K562 (cell line): ENCODE measurements around the gene ZP1. TPM values are rescaled to one million over a fixed set of nuclear protein-coding genes. Genes with fewer than 3 reads are reported as not detected.

Source experiments
- CEBPG ChIP-seq, 3 experiments: fragments of 200-800 bp in 1 of 3; sonication (Bioruptor generic) in 1 of 3; sonication (generic) in 1 of 3; formaldehyde crosslinking in 1 of 3; IDR thresholded peaks in 2 of 3; conservative IDR thresholded peaks in 1 of 3; 2 replicates each; pipeline versions ENCODE4 v1.6.1 to v1.8.0; 2016 to 2022; ENCODE audit warnings: missing compliant biosample characterization in 2 of 3, missing genetic modification characterization in 2 of 3, mild to moderate bottlenecking in 1 of 3, missing genetic modification reagents in 1 of 3
- CHD1 ChIP-seq: fragments of 200-600 bp; sonication (generic); IDR thresholded peaks from one replicate; pipeline ENCODE4 v1.6.1; 2012; ENCODE audit warnings: mild to moderate bottlenecking, moderate library complexity, low read length, inconsistent platforms
- FOXK2 ChIP-seq, 2 experiments: fragments of 450-650 bp; IDR thresholded peaks in 1 of 2; conservative IDR thresholded peaks in 1 of 2; 2 replicates each; pipeline ENCODE4 v1.6.1; 2016; ENCODE audit warnings: low read depth in 2 of 2, mild to moderate bottlenecking in 1 of 2
- HNRNPL ChIP-seq: fragments of 200-400 bp; formaldehyde crosslinking; IDR thresholded peaks from 2 replicates; pipeline ENCODE4 v1.6.1; 2017; ENCODE audit warnings: low read depth, mild to moderate bottlenecking, low read length
- MCM5 ChIP-seq: fragments of 450-650 bp; IDR thresholded peaks from 2 replicates; pipeline ENCODE4 v1.6.1; 2016; ENCODE audit warnings: low read depth
- MED1 ChIP-seq: sonication (generic); formaldehyde crosslinking; IDR thresholded peaks from 2 replicates; pipeline ENCODE4 v1.8.1; 2023; ENCODE audit warnings: missing genetic modification reagents, borderline replicate concordance
- PRMT5 ChIP-seq: sonication (generic); formaldehyde crosslinking; IDR thresholded peaks from 2 replicates; pipeline ENCODE4 v1.5.0; 2020; ENCODE audit warnings: missing genetic modification reagents
- SAFB ChIP-seq: fragments of 200-400 bp; formaldehyde crosslinking; IDR thresholded peaks from 2 replicates; pipeline ENCODE4 v1.6.1; 2017; ENCODE audit warnings: low read depth, low read length, borderline replicate concordance
- SIX5 ChIP-seq, 2 experiments: IDR thresholded peaks; 2 replicates each; pipeline ENCODE4 v1.6.1; 2011; ENCODE audit warnings: low read length in 2 of 2, borderline replicate concordance in 1 of 2, low read depth in 1 of 2, mild to moderate bottlenecking in 1 of 2, moderate library complexity in 1 of 2; ENCODE audit not compliant: insufficient read depth in 1 of 2
- SMARCA4 ChIP-seq: fragments of 450-650 bp; IDR thresholded peaks from 2 replicates; pipeline ENCODE4 v1.6.1; 2016
- SPI1 ChIP-seq: IDR thresholded peaks from 2 replicates; pipeline ENCODE4 v1.6.1; 2011; ENCODE audit warnings: low read depth, low read length, control low read depth, borderline replicate concordance
- TAF1 ChIP-seq: IDR thresholded peaks from 2 replicates; pipeline ENCODE4 v1.6.1; 2011; ENCODE audit warnings: mild to moderate bottlenecking, low read length, moderate library complexity; ENCODE audit not compliant: insufficient read depth, control insufficient read depth, severe bottlenecking; ENCODE audit errors: extremely low read depth
- TAL1 ChIP-seq: fragments of 450-650 bp; IDR thresholded peaks from 2 replicates; pipeline ENCODE4 v1.6.1; 2016; ENCODE audit warnings: mild to moderate bottlenecking
- TBL1XR1 ChIP-seq, 2 experiments: IDR thresholded peaks; 2 replicates each; pipeline ENCODE4 v1.6.1; 2012; ENCODE audit warnings: improper control_type of control experiment in 2 of 2, low read length in 2 of 2, mild to moderate bottlenecking in 1 of 2
- ZBTB7A ChIP-seq: IDR thresholded peaks from 2 replicates; pipeline ENCODE4 v1.6.1; 2011; ENCODE audit warnings: low read depth, mild to moderate bottlenecking, low read length, moderate library complexity, borderline replicate concordance; ENCODE audit not compliant: control insufficient read depth
- ZNF174 ChIP-seq: fragments of 250-450 bp; sonication (Bioruptor Pico); IDR thresholded peaks from 2 replicates; pipeline ENCODE4 v1.4.0; 2020; ENCODE audit warnings: mild to moderate bottlenecking
- ZNF347 ChIP-seq: fragments of 450-650 bp; formaldehyde crosslinking; IDR thresholded peaks from 2 replicates; pipeline ENCODE4 v1.4.0; 2020; ENCODE audit warnings: low read depth, mild to moderate bottlenecking, moderate library complexity
- ZNF384 ChIP-seq: IDR thresholded peaks from 2 replicates; pipeline ENCODE4 v1.6.1; 2012; ENCODE audit warnings: low read depth, low read length, improper control_type of control experiment
- polyA plus RNA-seq, 8 experiments: library from polyadenylated mRNA; depleted of rRNA in 4 of 8; stranded (reverse) in 5 of 8; unstranded in 3 of 8; fragments of >200 nt; fragmentation: Nextera tagmentation in 2 of 8; fragmentation: Illumina TruSeq in 1 of 8; extraction: Ambion mirVana in 2 of 8; extraction: Trizol in 1 of 8; gene quantifications; 2 replicates each; pipeline versions ENCODE4 v1.2.1 to v1.2.3, GENCODE V29; 2011 to 2014; ENCODE audit warnings: inconsistent platforms in 1 of 8, missing spikeins in 1 of 8
- total RNA-seq, 7 experiments: library from RNA; depleted of rRNA in 6 of 7; stranded (reverse); fragments of >200 nt in 6 of 7; fragmentation: Illumina TruSeq in 2 of 7; extraction: Trizol in 2 of 7; gene quantifications; 2 replicates each; pipeline versions ENCODE4 v1.2.1 to v1.2.3, GENCODE V29; 2011 to 2021; ENCODE audit warnings: low replicate concordance in 1 of 7
- TF ChIP-seq, protein P1 (sequence below): fragments of 450-650 bp; IDR thresholded peaks from 2 replicates; pipeline ENCODE4 v1.6.1; 2016; ENCODE audit warnings: antibody characterized with exemption
- TF ChIP-seq, protein P2 (sequence below): fragments of 250-450 bp; sonication (Bioruptor Pico); IDR thresholded peaks from 2 replicates; pipeline ENCODE4 v1.8.0; 2021; ENCODE audit warnings: borderline replicate concordance, mild to moderate bottlenecking, moderate library complexity; ENCODE audit not compliant: poor library complexity, severe bottlenecking
- TF ChIP-seq, protein P3 (sequence below): IDR thresholded peaks from 2 replicates; pipeline ENCODE4 v1.6.1; 2014; ENCODE audit warnings: antibody characterized with exemption
- TF ChIP-seq, protein P4 (sequence below), 2 experiments: fragments of 450-650 bp; IDR thresholded peaks; 2 replicates each; pipeline ENCODE4 v1.6.1; 2016

The ZP1 gene
- total and polyA plus RNA-seq, 9 of the 15 experiments (the other 6 are each of a cell fraction or from before 2014, with no cell fraction given): 0.11 to 0.15 TPM; not detected in 7

DNA sequence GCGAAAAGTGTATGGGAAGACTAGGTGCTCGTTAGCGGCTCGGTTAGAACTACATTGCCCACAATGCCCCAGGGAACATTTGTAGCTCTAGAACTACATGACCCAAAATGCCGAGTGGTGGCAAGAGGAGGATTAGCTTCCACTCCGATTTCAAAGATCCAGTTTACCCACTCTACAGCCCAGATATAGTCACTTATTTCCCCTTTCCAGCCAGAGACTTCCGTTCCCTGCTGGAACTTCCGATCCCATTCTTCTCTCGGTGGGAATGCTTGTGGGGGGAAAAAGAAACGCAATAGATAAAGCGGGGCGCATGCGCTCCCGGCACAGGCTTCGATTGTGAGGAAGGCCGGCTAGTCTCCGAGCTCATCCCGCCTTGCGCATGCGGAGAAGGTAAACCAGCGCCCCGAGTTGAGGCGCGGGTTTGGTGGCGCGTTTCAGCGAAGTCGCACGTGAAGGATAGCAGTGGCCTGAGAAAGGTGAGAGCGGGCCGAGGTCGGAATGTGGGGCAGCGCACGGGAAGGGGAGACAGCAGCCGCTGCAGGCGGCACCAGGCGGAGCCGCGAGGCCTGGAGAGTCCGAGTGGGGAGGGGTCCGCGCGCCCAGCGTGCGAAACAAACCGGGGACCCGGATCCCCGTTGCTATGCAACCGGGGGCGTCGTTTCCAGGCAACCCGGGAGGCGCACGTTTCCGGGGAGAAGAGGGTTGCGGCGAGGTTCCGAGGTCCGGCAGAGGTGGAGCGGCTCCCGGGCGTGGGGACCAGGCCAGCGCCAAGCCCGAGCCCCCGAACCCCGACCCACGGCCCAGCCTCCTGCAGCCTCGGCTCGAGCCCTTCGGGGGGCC lies 46.7 kb downstream of the ZP1 start, which contains the start of gene TMEM109 (continued):
- TF ChIP-seq SMARCA4 (no peak), SPI1 (0 out of 2 replicates have a peak, but pooled peaks have one; percentile 19), SIX5 (IDR thresholded peaks at IDR 0.05; ENCODE audit: borderline replicate concordance in 1 of 2, insufficient read depth in 1 of 2, low read depth in 1 of 2, low read length in 2 of 2) (peak; percentile 89 to 93), PRMT5 (CRISPR knock-in tag) (no peak), ZBTB7A (peak; percentile 58), TAF1 (no peak), FOXK2 (conservative IDR thresholded peaks at IDR 0.05 in 1 of 2, IDR thresholded peaks at IDR 0.05 in 1 of 2; ENCODE audit: low read depth in 2 of 2) (peak in 1 of 2 experiments; percentile 41; a peak in 1 of 4 replicates), CHD1 (peak; percentile 58), ZNF174 (no peak), ZNF347 (CRISPR knock-in tag) (no peak), MED1 (CRISPR knock-in tag) (no peak), TAL1 (no peak), MCM5 (no peak), CEBPG (CRISPR knock-in tag; IDR thresholded peaks at IDR 0.05) (peak; percentile 38; the same call in 1 of the 2 replicates), CEBPG (tag; conservative IDR thresholded peaks at IDR 0.05 in 1 of 2, IDR thresholded peaks at IDR 0.05 in 1 of 2) (no peak), SAFB (no peak), TBL1XR1 (IDR thresholded peaks at IDR 0.05; ENCODE audit: low read length in 2 of 2) (0 out of 4 replicates have a peak, but pooled peaks of 1 of the 2 experiments have one; percentile 16), ZNF384 (no peak), HNRNPL (no peak)
- TF ChIP-seq, protein P1, sequence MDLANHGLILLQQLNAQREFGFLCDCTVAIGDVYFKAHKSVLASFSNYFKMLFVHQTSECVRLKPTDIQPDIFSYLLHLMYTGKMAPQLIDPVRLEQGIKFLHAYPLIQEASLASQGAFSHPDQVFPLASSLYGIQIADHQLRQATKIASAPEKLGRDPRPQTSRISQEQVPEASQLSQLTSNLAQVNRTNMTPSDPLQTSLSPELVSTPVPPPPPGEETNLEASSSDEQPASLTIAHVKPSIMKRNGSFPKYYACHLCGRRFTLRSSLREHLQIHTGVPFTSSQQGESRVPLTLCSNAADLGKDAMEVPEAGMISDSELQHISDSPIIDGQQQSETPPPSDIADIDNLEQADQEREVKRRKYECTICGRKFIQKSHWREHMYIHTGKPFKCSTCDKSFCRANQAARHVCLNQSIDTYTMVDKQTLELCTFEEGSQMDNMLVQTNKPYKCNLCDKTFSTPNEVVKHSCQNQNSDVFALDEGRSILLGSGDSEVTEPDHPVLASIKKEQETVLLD: peak; percentile 98
- TF ChIP-seq, protein P2, sequence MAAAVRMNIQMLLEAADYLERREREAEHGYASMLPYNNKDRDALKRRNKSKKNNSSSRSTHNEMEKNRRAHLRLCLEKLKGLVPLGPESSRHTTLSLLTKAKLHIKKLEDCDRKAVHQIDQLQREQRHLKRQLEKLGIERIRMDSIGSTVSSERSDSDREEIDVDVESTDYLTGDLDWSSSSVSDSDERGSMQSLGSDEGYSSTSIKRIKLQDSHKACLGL (CRISPR knock-in tag): peak; percentile 15
- TF ChIP-seq, protein P3, sequence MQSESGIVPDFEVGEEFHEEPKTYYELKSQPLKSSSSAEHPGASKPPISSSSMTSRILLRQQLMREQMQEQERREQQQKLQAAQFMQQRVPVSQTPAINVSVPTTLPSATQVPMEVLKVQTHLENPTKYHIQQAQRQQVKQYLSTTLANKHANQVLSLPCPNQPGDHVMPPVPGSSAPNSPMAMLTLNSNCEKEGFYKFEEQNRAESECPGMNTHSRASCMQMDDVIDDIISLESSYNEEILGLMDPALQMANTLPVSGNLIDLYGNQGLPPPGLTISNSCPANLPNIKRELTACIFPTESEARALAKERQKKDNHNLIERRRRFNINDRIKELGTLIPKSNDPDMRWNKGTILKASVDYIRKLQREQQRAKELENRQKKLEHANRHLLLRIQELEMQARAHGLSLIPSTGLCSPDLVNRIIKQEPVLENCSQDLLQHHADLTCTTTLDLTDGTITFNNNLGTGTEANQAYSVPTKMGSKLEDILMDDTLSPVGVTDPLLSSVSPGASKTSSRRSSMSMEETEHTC: no peak
- TF ChIP-seq, protein P4, sequence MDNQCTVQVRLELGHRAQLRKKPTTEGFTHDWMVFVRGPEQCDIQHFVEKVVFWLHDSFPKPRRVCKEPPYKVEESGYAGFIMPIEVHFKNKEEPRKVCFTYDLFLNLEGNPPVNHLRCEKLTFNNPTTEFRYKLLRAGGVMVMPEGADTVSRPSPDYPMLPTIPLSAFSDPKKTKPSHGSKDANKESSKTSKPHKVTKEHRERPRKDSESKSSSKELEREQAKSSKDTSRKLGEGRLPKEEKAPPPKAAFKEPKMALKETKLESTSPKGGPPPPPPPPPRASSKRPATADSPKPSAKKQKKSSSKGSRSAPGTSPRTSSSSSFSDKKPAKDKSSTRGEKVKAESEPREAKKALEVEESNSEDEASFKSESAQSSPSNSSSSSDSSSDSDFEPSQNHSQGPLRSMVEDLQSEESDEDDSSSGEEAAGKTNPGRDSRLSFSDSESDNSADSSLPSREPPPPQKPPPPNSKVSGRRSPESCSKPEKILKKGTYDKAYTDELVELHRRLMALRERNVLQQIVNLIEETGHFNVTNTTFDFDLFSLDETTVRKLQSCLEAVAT (IDR thresholded peaks at IDR 0.05): no peak
